ENCODE measurements around the gene GRIFIN.

DNA sequence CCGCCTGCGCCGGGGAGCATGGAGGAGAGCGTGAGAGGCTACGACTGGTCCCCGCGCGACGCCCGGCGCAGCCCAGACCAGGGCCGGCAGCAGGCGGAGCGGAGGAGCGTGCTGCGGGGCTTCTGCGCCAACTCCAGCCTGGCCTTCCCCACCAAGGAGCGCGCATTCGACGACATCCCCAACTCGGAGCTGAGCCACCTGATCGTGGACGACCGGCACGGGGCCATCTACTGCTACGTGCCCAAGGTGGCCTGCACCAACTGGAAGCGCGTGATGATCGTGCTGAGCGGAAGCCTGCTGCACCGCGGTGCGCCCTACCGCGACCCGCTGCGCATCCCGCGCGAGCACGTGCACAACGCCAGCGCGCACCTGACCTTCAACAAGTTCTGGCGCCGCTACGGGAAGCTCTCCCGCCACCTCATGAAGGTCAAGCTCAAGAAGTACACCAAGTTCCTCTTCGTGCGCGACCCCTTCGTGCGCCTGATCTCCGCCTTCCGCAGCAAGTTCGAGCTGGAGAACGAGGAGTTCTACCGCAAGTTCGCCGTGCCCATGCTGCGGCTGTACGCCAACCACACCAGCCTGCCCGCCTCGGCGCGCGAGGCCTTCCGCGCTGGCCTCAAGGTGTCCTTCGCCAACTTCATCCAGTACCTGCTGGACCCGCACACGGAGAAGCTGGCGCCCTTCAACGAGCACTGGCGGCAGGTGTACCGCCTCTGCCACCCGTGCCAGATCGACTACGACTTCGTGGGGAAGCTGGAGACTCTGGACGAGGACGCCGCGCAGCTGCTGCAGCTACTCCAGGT is 43.1 kb downstream of the GRIFIN start:
- TF ChIP-seq EZH2phosphoT487 (IDR thresholded peaks at IDR 0.05; ENCODE audit: borderline replicate concordance, low read length) (no peak), CTCF (conservative IDR thresholded peaks at IDR 0.05; ENCODE audit: low read depth, low read length) (no peak)

Measured in PC-3 (cell line).